Brain microvascular endothelial cell (primary cell): ENCODE measurements around the gene ARHGEF18.
"Not testable (repeated sequence)": the region's sequence is repeated elsewhere in the genome, so short reads cannot be mapped to it uniquely, and the experiment has no call there.

Experiments
- DNase-seq: peaks from one replicate; pipeline ENCODE4 v3.0.0-alpha.2; 2020
- H3K27ac ChIP-seq: fragments of 250-450 bp; sonication (Bioruptor Pico); 2 replicates; pipeline ENCODE4 v1.5.1; 2020; ENCODE audit warnings: mild to moderate bottlenecking, moderate library complexity
- H3K27me3 ChIP-seq: fragments of 250-450 bp; sonication (Bioruptor Pico); replicated peaks from 2 replicates; pipeline ENCODE4 v1.5.1; 2020; ENCODE audit warnings: mild to moderate bottlenecking
- H3K36me3 ChIP-seq: fragments of 250-450 bp; sonication (Bioruptor Pico); replicated peaks from 2 replicates; pipeline ENCODE4 v1.5.1; 2020; ENCODE audit warnings: mild to moderate bottlenecking
- H3K4me3 ChIP-seq: 2 replicates; pipeline ENCODE4 v1.5.1; 2011; ENCODE audit warnings: low read depth, mild to moderate bottlenecking, control low read depth, low read length, moderate library complexity
- CTCF ChIP-seq: IDR thresholded peaks from 2 replicates; pipeline ENCODE4 v1.5.1; 2011; ENCODE audit warnings: low read depth, mild to moderate bottlenecking, moderate library complexity, low read length, control low read depth, inconsistent platforms; ENCODE audit errors: missing control alignments
- in situ Hi-C: cut with HindIII; loops from 2 replicates; pipeline ENCODE4 v1.10.0; 2017; ENCODE audit warnings: low sequenced_read_pairs, low pct_ligation_motif_present

Gene ARHGEF18

GRCh38 chr19:7342143-7342542 lies 6.6 kb upstream of the ARHGEF18 start:
- Histone ChIP-seq H3K36me3 (no peaks in the 10 kb centered on the region), H3K27ac (no peak overlapping the region), H3K4me3 (no peak overlapping the region), H3K27me3 (no peaks in the 10 kb centered on the region)
- no peak for TF ChIP-seq CTCF
- no peak for DNase-seq
- in situ Hi-C loops, result no loop called here

GRCh38 chr19:7346488-7346971 lies 2.2 kb upstream of the ARHGEF18 start:
- in situ Hi-C loops, result no loop called here
- no peak for DNase-seq
- Histone ChIP-seq H3K36me3 (no peaks in the 10 kb centered on the region), H3K4me3 (no peak overlapping the region), H3K27ac (no peak overlapping the region), H3K27me3 (no peaks in the 10 kb centered on the region)
- no peak for TF ChIP-seq CTCF

- H3K27me3 ChIP-seq, DNase-seq, H3K4me3 ChIP-seq, in situ Hi-C loops, H3K27ac ChIP-seq, H3K36me3 ChIP-seq: not testable (repeated sequence)
Observed at GRCh38 chr19:7346997-7347396, 1.7 kb upstream of the ARHGEF18 start.

GRCh38 chr19:7349231-7349591 lies 474 bp downstream of the ARHGEF18 start:
- in situ Hi-C loops, result no loop called here
- no peaks in the 10 kb centered on the region for H3K27me3 ChIP-seq
- H3K27ac ChIP-seq, result no peak overlapping the region
- no peak for DNase-seq
- no peak overlapping the region for H3K4me3 ChIP-seq
- no peaks in the 10 kb centered on the region for H3K36me3 ChIP-seq
- no peak for TF ChIP-seq CTCF

GRCh38 chr19:7349961-7350711 lies 1.4 kb downstream of the ARHGEF18 start:
- Histone ChIP-seq H3K36me3 (no peaks in the 10 kb centered on the region), H3K27ac (no peak overlapping the region), H3K4me3 (no peak overlapping the region), H3K27me3 (no peaks in the 10 kb centered on the region)
- in situ Hi-C loops, result no loop called here
- no peak for DNase-seq
- TF ChIP-seq CTCF, result no peak

- TF ChIP-seq CTCF, result no peak
- DNase-seq, result no peak
- in situ Hi-C loops, result no loop called here
- Histone ChIP-seq H3K36me3 (no peaks in the 10 kb centered on the region), H3K27me3 (no peaks in the 10 kb centered on the region), H3K4me3 (no peak overlapping the region), H3K27ac (no peak overlapping the region)
Observed at GRCh38 chr19:7351861-7352260, 3.1 kb downstream of the ARHGEF18 start.
